Measurements from ENCODE around the gene CD84.
"Not testable (repeated sequence)": the region's sequence is repeated elsewhere in the genome, so short reads cannot be mapped to it uniquely, and the experiment has no call there.

The CD84 gene

GRCh38 chr1:160579216-160579701, at the start of gene CD84:
Gene CD84 (minus strand): TSS chr1:160579496. CDS start chr1:160579437, 59 bp downstream.
- DNase-seq (ENCODE audit: low read depth in 2 of 2), result no peak

- no peak for DNase-seq (ENCODE audit: low read depth in 2 of 2)
These were observed 49.5 kb upstream of the CD84 start for GRCh38 chr1:160628799-160629263.

- not testable (repeated sequence) for DNase-seq (ENCODE audit: low read depth in 2 of 2)
These were observed 48.5 kb upstream of the CD84 start for GRCh38 chr1:160627677-160628289.

- no peak for DNase-seq (ENCODE audit: low read depth in 2 of 2)
These were observed 47.4 kb upstream of the CD84 start for GRCh38 chr1:160626509-160627342.

- no peak for DNase-seq (ENCODE audit: low read depth in 2 of 2)
These were observed 46.6 kb upstream of the CD84 start for GRCh38 chr1:160625725-160626498.

- no peak for DNase-seq (ENCODE audit: low read depth in 2 of 2)
These were observed 46.0 kb upstream of the CD84 start for GRCh38 chr1:160625321-160625720.

- DNase-seq (ENCODE audit: low read depth in 2 of 2), result no peak
These were observed 45.2 kb upstream of the CD84 start for GRCh38 chr1:160624464-160624863.

- DNase-seq (ENCODE audit: low read depth in 2 of 2), result no peak
These were observed 44.6 kb upstream of the CD84 start for GRCh38 chr1:160623862-160624261.

GRCh38 chr1:160623227-160623633, 43.9 kb upstream of the CD84 start:
- no peak for DNase-seq (ENCODE audit: low read depth in 2 of 2)

- DNase-seq (ENCODE audit: low read depth in 2 of 2), result no peak
These were observed 43.4 kb upstream of the CD84 start for GRCh38 chr1:160622501-160623226.

GRCh38 chr1:160621633-160622413, 42.5 kb upstream of the CD84 start:
- DNase-seq (ENCODE audit: low read depth in 2 of 2), result no peak

- no peak for DNase-seq (ENCODE audit: low read depth in 2 of 2)
These were observed 41.8 kb upstream of the CD84 start for GRCh38 chr1:160620942-160621632.

- no peak for DNase-seq (ENCODE audit: low read depth in 2 of 2)
These were observed 40.5 kb upstream of the CD84 start for GRCh38 chr1:160619742-160620277.

- DNase-seq (ENCODE audit: low read depth in 2 of 2), result no peak
These were observed 39.5 kb upstream of the CD84 start for GRCh38 chr1:160618763-160619274.

- no peak for DNase-seq (ENCODE audit: low read depth in 2 of 2)
These were observed 39.0 kb upstream of the CD84 start for GRCh38 chr1:160618327-160618726.

GRCh38 chr1:160615660-160616059, 36.4 kb upstream of the CD84 start:
- DNase-seq (ENCODE audit: low read depth in 2 of 2), result no peak

- no peak for DNase-seq (ENCODE audit: low read depth in 2 of 2)
These were observed 35.1 kb upstream of the CD84 start for GRCh38 chr1:160614410-160614809.

GRCh38 chr1:160612613-160613218, 33.4 kb upstream of the CD84 start:
- DNase-seq (ENCODE audit: low read depth in 2 of 2), result no peak

- no peak for DNase-seq (ENCODE audit: low read depth in 2 of 2)
These were observed 31.4 kb upstream of the CD84 start for GRCh38 chr1:160610569-160611242.
